Prostate gland (tissue), 2 donors: ENCODE results near the gene ENAH. TPM values are rescaled to one million over a fixed set of nuclear protein-coding genes. Genes with fewer than 3 reads are reported as not detected.
A peak's percentile ranks its signal among the peaks of the same experiment; 100 is the strongest.

Experiments
- DNase-seq: peaks from one replicate; pipeline ENCODE4 v3.0.0-alpha.2; 2019; ENCODE audit warnings: low spot score
- H3K27ac ChIP-seq, 2 donors: fragments of 200-600 bp; sonication (generic); 2 replicates each; pipeline ENCODE4 v1.5.1; 2017 to 2019
- H3K27me3 ChIP-seq: fragments of 200-600 bp; sonication (generic); replicated peaks from 2 replicates; pipeline ENCODE4 v1.5.1; 2019; ENCODE audit not compliant: insufficient read depth
- H3K36me3 ChIP-seq, 2 donors: fragments of 200-600 bp; sonication (generic); 1 replicate in 1 of 2; 2 replicates in 1 of 2; pipeline versions ENCODE4 v1.5.1 to v1.8.1; 2017 to 2019
- H3K4me1 ChIP-seq: fragments of 200-600 bp; sonication (generic); replicated peaks from 2 replicates; pipeline ENCODE4 v1.5.1; 2019
- H3K4me3 ChIP-seq, 2 donors: fragments of 200-600 bp; sonication (generic); 2 replicates each; pipeline ENCODE4 v1.5.1; 2017 to 2019
- H3K9me3 ChIP-seq: fragments of 200-600 bp; sonication (generic); 2 replicates; pipeline ENCODE4 v1.5.1; 2017
- CTCF ChIP-seq, 4 experiments: fragments of 200-600 bp in 2 of 4; fragments of 450-650 bp in 2 of 4; sonication (generic) in 2 of 4; IDR thresholded peaks; 1 replicate in 3 of 4; 2 replicates in 1 of 4; pipeline ENCODE4 v1.5.1; 2016 to 2019; ENCODE audit warnings: antibody characterized with exemption in 4 of 4, mild to moderate bottlenecking in 2 of 4, moderate library complexity in 2 of 4
- POLR2A ChIP-seq: fragments of 450-650 bp; IDR thresholded peaks from one replicate; pipeline ENCODE4 v1.6.1; 2016; ENCODE audit warnings: antibody characterized with exemption, mild to moderate bottlenecking
- POLR2AphosphoS5 ChIP-seq: sonication (generic); formaldehyde crosslinking; IDR thresholded peaks from one replicate; pipeline ENCODE4 v1.6.1; 2017; ENCODE audit warnings: antibody characterized with exemption
- WGBS: methylation state at CpG from one replicate; pipeline ENCODE4 v1.1.5; 2018; 5-methylcytosine and 5-hydroxymethylcytosine counted together
- intact Hi-C: fragments of 100-400 bp; cut with DNase I; formaldehyde crosslinking; loops from one replicate; pipeline ENCODE4 v1.14.2; 2022
- total RNA-seq, 2 donors: library from RNA; depleted of rRNA; stranded (reverse); fragments of >200 nt; gene quantifications; one replicate each; pipeline ENCODE4 v1.1.0, GENCODE V29; 2016

The ENAH gene
- total RNA-seq, 2 donors from 2014 or later, result 36.4 to 93.6 TPM

GRCh38 chr1:225668222-225668621, 15.3 kb upstream of the ENAH start:
- no peak for TF ChIP-seq POLR2AphosphoS5
- no peak for TF ChIP-seq CTCF (IDR thresholded peaks at IDR 0.05)
- no peak for TF ChIP-seq POLR2A
- intact Hi-C loops, result no loop called here
- WGBS, result 92% methylated on average over 1 of the region's 1 CpG
- no peak overlapping the region for H3K4me3 ChIP-seq
- DNase-seq, result no peak
- no peaks in the 10 kb centered on the region for H3K27me3 ChIP-seq
- no peaks in the 10 kb centered on the region for H3K4me1 ChIP-seq
- H3K36me3 ChIP-seq, result no peaks in the 10 kb centered on the region
- no peak overlapping the region for H3K27ac ChIP-seq
- H3K9me3 ChIP-seq, result no peaks in the 10 kb centered on the region

- intact Hi-C loops, result no loop called here
These were observed 14.4 kb upstream of the ENAH start for GRCh38 chr1:225667362-225667761.

GRCh38 chr1:225666495-225666894, 13.6 kb upstream of the ENAH start:
- WGBS, result 53% methylated on average over 4 of the region's 4 CpGs
- Histone ChIP-seq H3K36me3 (no peaks in the 10 kb centered on the region), H3K4me3 (no peak overlapping the region), H3K4me1 (no peaks in the 10 kb centered on the region), H3K27me3 (no peaks in the 10 kb centered on the region), H3K9me3 (no peaks in the 10 kb centered on the region), H3K27ac (no peak overlapping the region)
- no peak for DNase-seq
- TF ChIP-seq POLR2AphosphoS5 (no peak), POLR2A (no peak), CTCF (IDR thresholded peaks at IDR 0.05) (no peak)
- intact Hi-C loops, result no loop called here

More at GRCh38 chr1:225667362-225667761, 14.4 kb upstream of the ENAH start:
- 93% methylated on average over 4 of the region's 4 CpGs for WGBS
- H3K27ac ChIP-seq, result no peak overlapping the region
- no peak overlapping the region for H3K4me3 ChIP-seq
- H3K27me3 ChIP-seq, result no peaks in the 10 kb centered on the region
- H3K36me3 ChIP-seq, result no peaks in the 10 kb centered on the region
- DNase-seq, result no peak
- no peaks in the 10 kb centered on the region for H3K4me1 ChIP-seq
- no peaks in the 10 kb centered on the region for H3K9me3 ChIP-seq
- no peak for TF ChIP-seq CTCF (IDR thresholded peaks at IDR 0.05)
- no peak for TF ChIP-seq POLR2AphosphoS5
- TF ChIP-seq POLR2A, result no peak

- Histone ChIP-seq H3K4me3 (no peak overlapping the region), H3K27me3 (no peaks in the 10 kb centered on the region), H3K4me1 (no peaks in the 10 kb centered on the region), H3K9me3 (no peaks in the 10 kb centered on the region), H3K36me3 (no peaks in the 10 kb centered on the region), H3K27ac (no peak overlapping the region)
- WGBS, result 86% methylated on average over 2 of the region's 2 CpGs
- intact Hi-C loops, result loop anchor here (5.0 kb wide), 1 partner anchor 83 kb away; no protein-coding TSS in a partner anchor
- DNase-seq, result no peak
- TF ChIP-seq POLR2AphosphoS5 (no peak), POLR2A (no peak)
These were observed 11.8 kb upstream of the ENAH start for GRCh38 chr1:225664762-225665161.

- H3K27me3 ChIP-seq, result no peaks in the 10 kb centered on the region
- 27% methylated on average over 2 of the region's 2 CpGs for WGBS
- no peaks in the 10 kb centered on the region for H3K4me1 ChIP-seq
- no peak for DNase-seq
- intact Hi-C loops, result loop anchor here (5.0 kb wide), 1 partner anchor 85 kb away; no protein-coding TSS in a partner anchor
- TF ChIP-seq POLR2AphosphoS5 (peak; percentile 39), POLR2A (no peak)
- no peaks in the 10 kb centered on the region for H3K36me3 ChIP-seq
- H3K4me3 ChIP-seq, result no peak overlapping the region
- no peaks in the 10 kb centered on the region for H3K9me3 ChIP-seq
- H3K27ac ChIP-seq, result peak overlapping the region; percentile 19 to 52
These were observed 9.2 kb upstream of the ENAH start for GRCh38 chr1:225662155-225662554.

- WGBS, result 67% methylated on average over 1 of the region's 1 CpG
- intact Hi-C loops, result loop anchor here (5.0 kb wide), 1 partner anchor 87 kb away; no protein-coding TSS in a partner anchor
- no peak for DNase-seq
- no peaks in the 10 kb centered on the region for H3K9me3 ChIP-seq
- no peaks in the 10 kb centered on the region for H3K36me3 ChIP-seq
- TF ChIP-seq CTCF (IDR thresholded peaks at IDR 0.05) (no peak), POLR2A (no peak), POLR2AphosphoS5 (no peak)
- H3K27ac ChIP-seq, result peak overlapping the region in 1 of 2 donors; percentile 1
- H3K27me3 ChIP-seq, result no peaks in the 10 kb centered on the region
- H3K4me3 ChIP-seq, result no peak overlapping the region
- H3K4me1 ChIP-seq, result no peaks in the 10 kb centered on the region
These were observed 7.6 kb upstream of the ENAH start for GRCh38 chr1:225660544-225660946.
